Measurements from ENCODE around the gene DNTTIP2. TPM values are rescaled to one million over a fixed set of nuclear protein-coding genes. Genes with fewer than 3 reads are reported as not detected.

DNTTIP2 gene
- total RNA-seq, 1 donor from 2014 or later: 46.4 TPM

GRCh38 chr1:93888900-93889299 lies 9.9 kb upstream of the DNTTIP2 start:
- Mint-ChIP-seq H3K27me3 (ENCODE audit: low read depth) (no peaks in the 10 kb centered on the region), H3K9me3 (no peaks in the 10 kb centered on the region), H3K27ac (no peak overlapping the region), H3K4me3 (no peak overlapping the region), H3K36me3 (peaks cover 4% of the 10 kb centered on the region), H3K4me1 (no peaks in the 10 kb centered on the region)
- no peak for TF ChIP-seq CTCF (IDR thresholded peaks at IDR 0.05; ENCODE audit: unreplicated experiment)
- DNase-seq (ENCODE audit: low spot score in 2 of 2, unreplicated experiment in 2 of 2): no peak

GRCh38 chr1:93882269-93882668 lies 3.3 kb upstream of the DNTTIP2 start:
- Mint-ChIP-seq H3K36me3 (peaks cover 5% of the 10 kb centered on the region), H3K4me3 (no peak overlapping the region), H3K9me3 (no peaks in the 10 kb centered on the region), H3K27me3 (ENCODE audit: low read depth) (no peaks in the 10 kb centered on the region), H3K4me1 (peaks cover 18% of the 10 kb centered on the region), H3K27ac (no peak overlapping the region)
- DNase-seq (ENCODE audit: low spot score in 2 of 2, unreplicated experiment in 2 of 2): no peak
- no peak for TF ChIP-seq CTCF (IDR thresholded peaks at IDR 0.05; ENCODE audit: unreplicated experiment)

GRCh38 chr1:93880731-93881130 lies 1.7 kb upstream of the DNTTIP2 start:
- Mint-ChIP-seq H3K27ac (peak overlapping the region; percentile 28), H3K27me3 (ENCODE audit: low read depth) (no peaks in the 10 kb centered on the region), H3K4me1 (peaks cover 28% of the 10 kb centered on the region), H3K9me3 (no peaks in the 10 kb centered on the region), H3K36me3 (peaks cover 12% of the 10 kb centered on the region), H3K4me3 (no peak overlapping the region)
- no peak for DNase-seq (ENCODE audit: low spot score in 2 of 2, unreplicated experiment in 2 of 2)
- no peak for TF ChIP-seq CTCF (IDR thresholded peaks at IDR 0.05; ENCODE audit: unreplicated experiment)

GRCh38 chr1:93878501-93878888 lies 511 bp downstream of the DNTTIP2 start:
- Mint-ChIP-seq H3K27ac (peak overlapping the region; percentile 98), H3K36me3 (peaks cover 23% of the 10 kb centered on the region)

GRCh38 chr1:93877529-93877928 lies 1.5 kb downstream of the DNTTIP2 start:
- peaks cover 18% of the 10 kb centered on the region for H3K36me3 Mint-ChIP-seq
- peak overlapping the region; percentile 97 for H3K4me3 Mint-ChIP-seq
- peaks cover 27% of the 10 kb centered on the region for H3K4me1 Mint-ChIP-seq
- TF ChIP-seq CTCF (IDR thresholded peaks at IDR 0.05; ENCODE audit: unreplicated experiment): no peak
- no peak overlapping the region for H3K27ac Mint-ChIP-seq
- no peak for DNase-seq (ENCODE audit: low spot score in 2 of 2, unreplicated experiment in 2 of 2)
- no peaks in the 10 kb centered on the region for H3K27me3 Mint-ChIP-seq (ENCODE audit: low read depth)
- no peaks in the 10 kb centered on the region for H3K9me3 Mint-ChIP-seq

More at GRCh38 chr1:93878501-93878888, 511 bp downstream of the DNTTIP2 start:
- peaks cover 28% of the 10 kb centered on the region for H3K4me1 Mint-ChIP-seq
- TF ChIP-seq CTCF (IDR thresholded peaks at IDR 0.05; ENCODE audit: unreplicated experiment): no peak
- no peaks in the 10 kb centered on the region for H3K27me3 Mint-ChIP-seq (ENCODE audit: low read depth)
- H3K9me3 Mint-ChIP-seq: no peaks in the 10 kb centered on the region
- DNase-seq (ENCODE audit: low spot score in 2 of 2, unreplicated experiment in 2 of 2): no peak
- peak overlapping the region; percentile 97 for H3K4me3 Mint-ChIP-seq

- no peaks in the 10 kb centered on the region for H3K9me3 Mint-ChIP-seq
- no peak for DNase-seq (ENCODE audit: low spot score in 2 of 2, unreplicated experiment in 2 of 2)
- H3K4me3 Mint-ChIP-seq: peak overlapping the region; percentile 5
- no peak for TF ChIP-seq CTCF (IDR thresholded peaks at IDR 0.05; ENCODE audit: unreplicated experiment)
- H3K4me1 Mint-ChIP-seq: peaks cover 27% of the 10 kb centered on the region
- H3K27me3 Mint-ChIP-seq (ENCODE audit: low read depth): no peaks in the 10 kb centered on the region
- H3K27ac Mint-ChIP-seq: no peak overlapping the region
- peaks cover 21% of the 10 kb centered on the region for H3K36me3 Mint-ChIP-seq
Measured at GRCh38 chr1:93876244-93876643, 2.8 kb downstream of the DNTTIP2 start.

All from mesothelial cell of epicardium (in vitro differentiated cells).